ENCODE data around the gene DIP2A. TPM values are rescaled to one million over a fixed set of nuclear protein-coding genes. Genes with fewer than 3 reads are reported as not detected.

The DIP2A gene
- polyA plus RNA-seq, 3 donors: 4.6 to 55.4 (median 6.1) TPM

DNA sequence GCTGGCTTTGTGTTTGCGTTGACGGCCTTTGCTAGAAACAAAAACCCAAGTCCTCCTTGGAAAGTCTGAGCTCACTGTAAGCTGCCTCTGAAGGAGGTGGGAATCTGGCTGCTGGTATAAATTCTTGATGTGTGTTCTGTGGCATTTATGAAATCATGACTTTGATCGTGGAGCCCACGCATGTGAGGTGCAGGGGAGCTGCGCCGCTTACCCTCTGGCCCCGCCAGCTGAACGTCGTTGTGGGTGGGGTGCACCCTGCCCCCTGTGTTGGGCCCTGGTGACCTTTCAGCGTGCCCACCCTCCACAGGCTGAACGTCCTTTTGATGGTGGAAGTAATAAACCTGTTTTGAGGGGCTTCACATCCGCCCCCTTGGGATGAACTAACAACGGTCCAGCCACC is 21.2 kb upstream of the DIP2A start:
- H3K27me3 Mint-ChIP-seq (ENCODE audit: low read depth in 3 of 3): no peaks in the 10 kb centered on the region
- Histone ChIP-seq H4K20me1 (ENCODE audit: insufficient read depth, low read length) (no peaks in the 10 kb centered on the region), H3K4me3 (replicated peaks in 1 of 3; ENCODE audit: low read depth in 2 of 3, low read length in 3 of 3) (no peak overlapping the region), H3K9ac (ENCODE audit: insufficient read depth, low read length, poor library complexity, severe bottlenecking) (no peak overlapping the region), H3K79me2 (ENCODE audit: insufficient read depth, low read length) (peaks cover 5% of the 10 kb centered on the region), H3K4me2 (replicated peaks; ENCODE audit: extremely low read depth, low read length, poor library complexity, severe bottlenecking) (no peak overlapping the region), H3K36me3 (replicated peaks in 1 of 2; ENCODE audit: control insufficient read depth in 1 of 2, insufficient read depth in 2 of 2, low read length in 2 of 2) (peaks cover 50 to 85% of the 10 kb centered on the region in 2 donors), H3K27me3 (ENCODE audit: control insufficient read depth in 2 of 2, insufficient read depth in 2 of 2, low read length in 2 of 2) (no peaks in the 10 kb centered on the region), H3K9me3 (replicated peaks in 1 of 2; ENCODE audit: control insufficient read depth in 1 of 2, insufficient read depth in 1 of 2, low read length in 2 of 2) (no peaks in the 10 kb centered on the region), H3K4me1 (ENCODE audit: control insufficient read depth in 1 of 2, insufficient read depth in 2 of 2, low read length in 2 of 2) (peaks cover 14 to 18% of the 10 kb centered on the region in 2 donors), H2AFZ (ENCODE audit: insufficient read depth, low read depth, low read length, poor library complexity, severe bottlenecking) (no peak overlapping the region), H3K27ac (ENCODE audit: low read depth in 1 of 2, low read length in 2 of 2) (no peak overlapping the region)
- H3K4me3 Mint-ChIP-seq: no peak overlapping the region
- peaks cover 59 to 89% of the 10 kb centered on the region in 2 donors for H3K36me3 Mint-ChIP-seq
- WGBS (ENCODE audit: insufficient coverage): 96% methylated on average over 5 of the region's 13 CpGs
- peak overlapping the region in 1 of 7 donors; percentile 10 for H3K27ac Mint-ChIP-seq
- H3K9me3 Mint-ChIP-seq: peaks cover 0 to 3% (median 0%) of the 10 kb centered on the region in 7 donors
- TF ChIP-seq CTCF (IDR thresholded peaks at IDR 0.05): no peak
- intact Hi-C loops (cut with micrococcal nuclease): no loop called here
- H3K4me1 Mint-ChIP-seq: peaks cover 11% of the 10 kb centered on the region
- no peak for DNase-seq

- H3K9me3 Mint-ChIP-seq: peaks cover 0 to 3% (median 0%) of the 10 kb centered on the region in 7 donors
- no peak overlapping the region for H3K27ac ChIP-seq (ENCODE audit: low read depth in 1 of 2, low read length in 2 of 2)
- H3K27me3 Mint-ChIP-seq (ENCODE audit: low read depth in 3 of 3): no peaks in the 10 kb centered on the region
- H3K36me3 ChIP-seq (replicated peaks in 1 of 2; ENCODE audit: control insufficient read depth in 1 of 2, insufficient read depth in 2 of 2, low read length in 2 of 2): peaks cover 57 to 90% of the 10 kb centered on the region in 2 donors
- peaks cover 11 to 15% of the 10 kb centered on the region in 2 donors for H3K4me1 ChIP-seq (ENCODE audit: control insufficient read depth in 1 of 2, insufficient read depth in 2 of 2, low read length in 2 of 2)
- intact Hi-C loops (cut with micrococcal nuclease): no loop called here
- H3K27me3 ChIP-seq (ENCODE audit: control insufficient read depth in 2 of 2, insufficient read depth in 2 of 2, low read length in 2 of 2): no peaks in the 10 kb centered on the region
- no peaks in the 10 kb centered on the region for H4K20me1 ChIP-seq (ENCODE audit: insufficient read depth, low read length)
- H3K36me3 Mint-ChIP-seq: peaks cover 64 to 89% of the 10 kb centered on the region in 2 donors
- WGBS (ENCODE audit: insufficient coverage): 98% methylated on average over 4 of the region's 11 CpGs
- peaks cover 10% of the 10 kb centered on the region for H3K4me1 Mint-ChIP-seq
- TF ChIP-seq CTCF (IDR thresholded peaks at IDR 0.05): no peak
- peak overlapping the region in 1 of 7 donors; percentile 30 for H3K27ac Mint-ChIP-seq
- peaks cover 5% of the 10 kb centered on the region for H3K79me2 ChIP-seq (ENCODE audit: insufficient read depth, low read length)
- H3K4me2 ChIP-seq (replicated peaks; ENCODE audit: extremely low read depth, low read length, poor library complexity, severe bottlenecking): no peak overlapping the region
- no peak for DNase-seq
- H3K4me3 ChIP-seq (replicated peaks in 1 of 3; ENCODE audit: low read depth in 2 of 3, low read length in 3 of 3): no peak overlapping the region
- no peak overlapping the region for H3K9ac ChIP-seq (ENCODE audit: insufficient read depth, low read length, poor library complexity, severe bottlenecking)
- H2AFZ ChIP-seq (ENCODE audit: insufficient read depth, low read depth, low read length, poor library complexity, severe bottlenecking): no peak overlapping the region
- no peak overlapping the region for H3K4me3 Mint-ChIP-seq
- H3K9me3 ChIP-seq (replicated peaks in 1 of 2; ENCODE audit: control insufficient read depth in 1 of 2, insufficient read depth in 1 of 2, low read length in 2 of 2): no peaks in the 10 kb centered on the region
Observed at GRCh38 chr21:46438241-46438640, 20.4 kb upstream of the DIP2A start.
